OCI-LY7 (cell line): ENCODE measurements around the gene MLLT10.

Source experiments
- CTCF ChIP-seq: fragments of 200-600 bp; sonication (generic); conservative IDR thresholded peaks from 2 replicates; pipeline ENCODE4 v1.5.1; 2014; ENCODE audit warnings: mild to moderate bottlenecking, antibody characterized with exemption, low read length, moderate library complexity, mixed read lengths
- EZH2phosphoT487 ChIP-seq: fragments of 200-600 bp; sonication (generic); IDR thresholded peaks from 2 replicates; pipeline ENCODE4 v1.6.1; 2018; ENCODE audit warnings: low read depth, borderline replicate concordance, mild to moderate bottlenecking, mixed run types, antibody characterized with exemption, low read length, moderate library complexity, mixed read lengths

- no peak for TF ChIP-seq CTCF
- no peak for TF ChIP-seq EZH2phosphoT487
These were observed 24.4 kb upstream of the MLLT10 start for GRCh38 chr10:21509341-21510240.
